Measurements from ENCODE around the gene MID1.

- TF ChIP-seq CTCF (IDR thresholded peaks at IDR 0.05) (no peak), POLR2A (IDR thresholded peaks at IDR 0.05) (no peak)
Measured at GRCh38 chrX:10465254-10465653, 155.1 kb downstream of the MID1 start.

All from prostate gland (tissue), 2 donors.